ENCODE data around the gene ZNF43. TPM values are rescaled to one million over a fixed set of nuclear protein-coding genes. Genes with fewer than 3 reads are reported as not detected.

Gene ZNF43
- total RNA-seq, 1 donor from 2014 or later: 14.8 TPM

Other genes starting within 250 kb of the ZNF43 start
- gene ZNF100, start 68.6 kb downstream of the ZNF43 start, total RNA-seq: 13.4 TPM
- 6.4 TPM for gene ZNF208, start 174.8 kb upstream of the ZNF43 start, total RNA-seq
- gene ZNF257, start 216.3 kb upstream of the ZNF43 start, total RNA-seq: 0.65 TPM

All from lower lobe of right lung (tissue), 1 donor.